H9 (cell line): Measurements from ENCODE around the gene ZNF346. TPM values are rescaled to one million over a fixed set of nuclear protein-coding genes. Genes with fewer than 3 reads are reported as not detected.

Experiments used
- DNase-seq: peaks from one replicate; pipeline ENCODE4 v3.0.0-alpha.2; 2017
- H2AFZ ChIP-seq: one replicate; pipeline ENCODE4 v1.6.1; 2013; ENCODE audit warnings: mild to moderate bottlenecking, low read length, control low read depth, moderate library complexity
- H2AK5ac ChIP-seq: 2 replicates; pipeline ENCODE4 v1.6.1; 2013; ENCODE audit warnings: low read length, control low read depth, mixed read lengths; ENCODE audit not compliant: insufficient read length
- H2BK120ac ChIP-seq: one replicate; pipeline ENCODE4 v1.6.1; 2013; ENCODE audit warnings: low read depth, mild to moderate bottlenecking, low read length, control low read depth, inconsistent platforms; ENCODE audit not compliant: poor library complexity, severe bottlenecking
- H2BK12ac ChIP-seq: 2 replicates; pipeline ENCODE4 v1.6.1; 2013; ENCODE audit warnings: low read length, control low read depth, mixed read lengths, low read depth; ENCODE audit not compliant: insufficient read length
- H2BK15ac ChIP-seq: 2 replicates; pipeline ENCODE4 v1.6.1; 2013; ENCODE audit warnings: low read depth, low read length, control low read depth
- H2BK20ac ChIP-seq: one replicate; pipeline ENCODE4 v1.6.1; 2013; ENCODE audit warnings: low read depth, mild to moderate bottlenecking, low read length, control low read depth, inconsistent platforms; ENCODE audit not compliant: poor library complexity, severe bottlenecking
- H2BK5ac ChIP-seq: 2 replicates; pipeline ENCODE4 v1.6.1; 2013; ENCODE audit warnings: low read length, control low read depth, mixed read lengths; ENCODE audit not compliant: insufficient read length
- H3K14ac ChIP-seq: 2 replicates; pipeline ENCODE4 v1.6.1; 2013; ENCODE audit warnings: low read length, control low read depth; ENCODE audit not compliant: insufficient read depth
- H3K18ac ChIP-seq: 2 replicates; pipeline ENCODE4 v1.6.1; 2013; ENCODE audit warnings: low read depth, mild to moderate bottlenecking, mixed read lengths, low read length, control low read depth; ENCODE audit not compliant: insufficient read length
- H3K23ac ChIP-seq: 2 replicates; pipeline ENCODE4 v1.6.1; 2013; ENCODE audit warnings: low read length, control low read depth, mixed read lengths, low read depth; ENCODE audit not compliant: insufficient read length
- H3K23me2 ChIP-seq: 2 replicates; pipeline ENCODE4 v1.6.1; 2013; ENCODE audit warnings: low read depth, mild to moderate bottlenecking, mixed read lengths, low read length, control low read depth; ENCODE audit not compliant: insufficient read length, poor library complexity, severe bottlenecking
- H3K27ac ChIP-seq: 2 replicates; pipeline ENCODE4 v1.5.1; 2013; ENCODE audit warnings: low read length, control low read depth, mixed read lengths, low read depth; ENCODE audit not compliant: insufficient read length
- H3K27me3 ChIP-seq: 2 replicates; pipeline ENCODE4 v1.6.1; 2013; ENCODE audit warnings: low read length, control low read depth, inconsistent platforms; ENCODE audit not compliant: insufficient read depth
- H3K4ac ChIP-seq: 2 replicates; pipeline ENCODE4 v1.6.1; 2013; ENCODE audit warnings: low read depth, mild to moderate bottlenecking, control low read depth, inconsistent platforms, low read length, moderate library complexity
- H3K4me1 ChIP-seq: 2 replicates; pipeline ENCODE4 v1.6.1; 2013; ENCODE audit warnings: low read length, control low read depth, inconsistent platforms; ENCODE audit not compliant: insufficient read depth
- H3K4me2 ChIP-seq: 2 replicates; pipeline ENCODE4 v1.6.1; 2013; ENCODE audit warnings: low read length, control low read depth, mixed read lengths; ENCODE audit not compliant: insufficient read length, insufficient read depth
- H3K56ac ChIP-seq: 2 replicates; pipeline ENCODE4 v1.6.1; 2013; ENCODE audit warnings: low read depth, mild to moderate bottlenecking, mixed read lengths, low read length, control low read depth; ENCODE audit not compliant: insufficient read length
- H3K79me1 ChIP-seq: 2 replicates; pipeline ENCODE4 v1.6.1; 2013; ENCODE audit warnings: low read depth, mild to moderate bottlenecking, moderate library complexity, low read length, control low read depth, inconsistent platforms; ENCODE audit not compliant: insufficient read depth, poor library complexity, severe bottlenecking
- H3K79me2 ChIP-seq: 2 replicates; pipeline ENCODE4 v1.6.1; 2013; ENCODE audit warnings: low read length, control low read depth, inconsistent platforms; ENCODE audit not compliant: insufficient read depth
- H3K9ac ChIP-seq: 2 replicates; pipeline ENCODE4 v1.6.1; 2013; ENCODE audit warnings: low read length, control low read depth, mixed read lengths; ENCODE audit not compliant: insufficient read length; ENCODE audit errors: extremely low read depth
- H3K9me3 ChIP-seq: one replicate; pipeline ENCODE4 v1.6.1; 2013; ENCODE audit warnings: low read depth, low read length, inconsistent platforms; ENCODE audit not compliant: control insufficient read depth
- H3T11ph ChIP-seq: one replicate; pipeline ENCODE4 v1.6.1; 2013; ENCODE audit warnings: mild to moderate bottlenecking, low read length, control low read depth, inconsistent platforms
- H4K20me1 ChIP-seq: one replicate; pipeline ENCODE4 v1.6.1; 2013; ENCODE audit not compliant: control insufficient read depth, insufficient read length, insufficient read depth
- H4K5ac ChIP-seq: 2 replicates; pipeline ENCODE4 v1.6.1; 2013; ENCODE audit warnings: low read depth, mild to moderate bottlenecking, mixed read lengths, low read length, control low read depth; ENCODE audit not compliant: insufficient read length
- H4K8ac ChIP-seq: replicated peaks from 2 replicates; pipeline ENCODE4 v1.6.1; 2013; ENCODE audit warnings: low read length, control low read depth, mixed read lengths, low read depth; ENCODE audit not compliant: insufficient read length
- H4K91ac ChIP-seq: 2 replicates; pipeline ENCODE4 v1.6.1; 2013; ENCODE audit warnings: low read depth, mild to moderate bottlenecking, moderate library complexity, mixed read lengths, low read length, control low read depth; ENCODE audit not compliant: insufficient read length
- H3K27ac Mint-ChIP-seq, 3 experiments: 2 replicates in 2 of 3; 3 replicates in 1 of 3; pipeline ENCODE4 v1.8.0; 2020 to 2021; ENCODE audit warnings: mixed read lengths in 3 of 3, mild to moderate bottlenecking in 1 of 3, moderate library complexity in 1 of 3
- H3K27me3 Mint-ChIP-seq: 2 replicates; pipeline ENCODE4 v1.8.0; 2021; ENCODE audit warnings: low read depth, mild to moderate bottlenecking, moderate library complexity, mixed read lengths
- H3K36me3 Mint-ChIP-seq, 3 experiments: 2 replicates in 2 of 3; 3 replicates in 1 of 3; pipeline ENCODE4 v1.8.0; 2020 to 2021; ENCODE audit warnings: low read depth in 3 of 3, mixed read lengths in 3 of 3; ENCODE audit not compliant: insufficient read depth in 1 of 3
- H3K4me1 Mint-ChIP-seq, 2 experiments: 2 replicates each; pipeline ENCODE4 v1.8.0; 2020; ENCODE audit warnings: mixed read lengths in 2 of 2
- H3K4me3 Mint-ChIP-seq, 2 experiments: 2 replicates in 1 of 2; 3 replicates in 1 of 2; pipeline ENCODE4 v1.8.0; 2020 to 2021; ENCODE audit warnings: mild to moderate bottlenecking in 2 of 2, mixed read lengths in 2 of 2, moderate library complexity in 1 of 2
- H3K9me3 Mint-ChIP-seq, 2 experiments: 2 replicates in 1 of 2; 3 replicates in 1 of 2; pipeline ENCODE4 v1.8.0; 2020; ENCODE audit warnings: mild to moderate bottlenecking in 2 of 2, mixed read lengths in 2 of 2, moderate library complexity in 1 of 2
- WGBS: extraction: QIAGEN DNeasy Blood & Tissue Kit; methylation state at CpG from one replicate; pipeline ENCODE4 v1.1.7; 2013; ENCODE audit warnings: missing lambda C conversion rate, low lambda C conversion rate, mixed read lengths; ENCODE audit not compliant: insufficient read length; ENCODE audit errors: extremely low coverage; 5-methylcytosine and 5-hydroxymethylcytosine counted together
- total RNA-seq: library from RNA; stranded (reverse); gene quantifications from 2 replicates; pipeline ENCODE4 v1.2.1, GENCODE V29; 2021
- TF ChIP-seq, protein P1 (sequence below): fragments of 200-600 bp; sonication (generic); conservative IDR thresholded peaks from 3 replicates; pipeline ENCODE4 v1.8.0; 2021; ENCODE audit warnings: antibody characterized with exemption, mild to moderate bottlenecking

The ZNF346 gene
- total RNA-seq, 1 experiment from 2014 or later: 22.7 TPM

DNA sequence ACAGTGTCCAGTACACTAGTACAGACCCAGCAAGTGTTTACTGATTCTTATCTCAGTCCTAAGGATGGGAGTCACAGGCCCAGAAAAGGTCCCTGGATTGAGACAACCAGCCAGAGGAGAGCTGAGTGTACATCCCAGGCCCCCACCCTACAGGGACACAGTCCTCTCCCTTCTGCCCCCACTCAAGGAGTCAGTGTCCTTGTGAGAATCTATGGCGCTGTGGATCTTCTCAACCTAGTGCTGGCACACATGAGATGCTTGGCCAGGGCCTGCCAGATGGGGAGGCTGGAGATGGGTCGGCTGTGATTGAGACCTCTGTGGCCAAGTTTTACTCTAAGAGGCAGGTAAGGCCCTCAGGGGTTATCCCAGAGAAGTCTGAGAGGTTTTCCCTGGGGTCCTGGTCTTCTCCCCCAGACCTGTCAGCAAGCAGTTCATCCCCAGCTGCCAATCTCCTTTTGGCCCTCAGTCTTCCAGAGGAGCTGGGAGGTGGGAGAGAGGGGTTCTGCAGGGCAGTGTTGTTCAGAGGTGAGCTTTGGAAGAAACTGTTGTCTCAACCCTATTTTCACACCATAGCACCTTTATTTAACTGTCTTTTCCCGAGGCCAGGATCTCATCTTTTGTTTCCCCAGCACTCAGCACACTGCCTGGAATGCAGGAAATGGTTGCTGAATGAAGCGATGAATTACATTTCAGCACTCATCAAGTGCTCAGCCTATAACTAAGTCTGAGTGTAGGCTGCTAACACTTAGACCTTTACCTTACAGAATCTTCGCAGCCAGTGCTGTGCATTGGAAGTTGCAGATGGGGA lies 107.9 kb downstream of the ZNF346 start:
- peak overlapping the region; percentile 48 to 65; a peak in 4 of 5 replicates for H3K4me3 Mint-ChIP-seq
- H3K4me2 ChIP-seq: no peak overlapping the region

More for the DNA sequence above, 107.9 kb downstream of the ZNF346 start:
- Mint-ChIP-seq H3K4me1 (peaks cover 24 to 30% of the 10 kb centered on the region in 2 experiments), H3K9me3 (no peaks in the 10 kb centered on the region), H3K27ac (no peak overlapping the region; a peak in 1 of 7 replicates), H3K27me3 (peaks cover 7% of the 10 kb centered on the region), H3K36me3 (peaks cover 9 to 10% (median 9%) of the 10 kb centered on the region in 3 experiments)
- TF ChIP-seq, protein P1, sequence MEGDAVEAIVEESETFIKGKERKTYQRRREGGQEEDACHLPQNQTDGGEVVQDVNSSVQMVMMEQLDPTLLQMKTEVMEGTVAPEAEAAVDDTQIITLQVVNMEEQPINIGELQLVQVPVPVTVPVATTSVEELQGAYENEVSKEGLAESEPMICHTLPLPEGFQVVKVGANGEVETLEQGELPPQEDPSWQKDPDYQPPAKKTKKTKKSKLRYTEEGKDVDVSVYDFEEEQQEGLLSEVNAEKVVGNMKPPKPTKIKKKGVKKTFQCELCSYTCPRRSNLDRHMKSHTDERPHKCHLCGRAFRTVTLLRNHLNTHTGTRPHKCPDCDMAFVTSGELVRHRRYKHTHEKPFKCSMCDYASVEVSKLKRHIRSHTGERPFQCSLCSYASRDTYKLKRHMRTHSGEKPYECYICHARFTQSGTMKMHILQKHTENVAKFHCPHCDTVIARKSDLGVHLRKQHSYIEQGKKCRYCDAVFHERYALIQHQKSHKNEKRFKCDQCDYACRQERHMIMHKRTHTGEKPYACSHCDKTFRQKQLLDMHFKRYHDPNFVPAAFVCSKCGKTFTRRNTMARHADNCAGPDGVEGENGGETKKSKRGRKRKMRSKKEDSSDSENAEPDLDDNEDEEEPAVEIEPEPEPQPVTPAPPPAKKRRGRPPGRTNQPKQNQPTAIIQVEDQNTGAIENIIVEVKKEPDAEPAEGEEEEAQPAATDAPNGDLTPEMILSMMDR: no peak
- Histone ChIP-seq H3K4me1 (peaks cover 13% of the 10 kb centered on the region), H3K56ac (no peak overlapping the region), H3K79me2 (peaks cover 9% of the 10 kb centered on the region; the same call in 1 of the 2 replicates), H4K5ac (no peak overlapping the region), H2BK15ac (no peak overlapping the region), H2BK120ac (no peak overlapping the region), H4K20me1 (no peaks in the 10 kb centered on the region), H2BK12ac (no peak overlapping the region), H3K27ac (no peak overlapping the region), H3K18ac (no peak overlapping the region), H3K9ac (no peak overlapping the region), H3K4ac (no peak overlapping the region), H2AFZ (no peak overlapping the region), H4K8ac (no peak overlapping the region), H2AK5ac (no peak overlapping the region), H3K14ac (no peak overlapping the region; the same call in 1 of the 2 replicates), H3K23ac (no peak overlapping the region), H2BK5ac (no peak overlapping the region), H3K9me3 (no peaks in the 10 kb centered on the region), H3T11ph (no peak overlapping the region), H3K79me1 (no peaks in the 10 kb centered on the region), H4K91ac (peak overlapping the region; percentile 10), H3K27me3 (no peaks in the 10 kb centered on the region), H3K23me2 (peaks cover 18% of the 10 kb centered on the region), H2BK20ac (no peak overlapping the region)
- DNase-seq: no peak
- no CpG with 5 or more reads among the region's 5 CpGs for WGBS

Other genes starting within 250 kb of the ZNF346 start
- gene UNC5A, start 212.1 kb upstream of the ZNF346 start, total RNA-seq: 4.4 and 5.3 TPM in 2 replicates
- gene HK3, start 123.3 kb upstream of the ZNF346 start, total RNA-seq: not detected in 2 replicates
- gene UIMC1, start 15.9 kb upstream of the ZNF346 start, total RNA-seq: 46.2 and 53.0 TPM in 2 replicates
- gene FGFR4, start 64.2 kb downstream of the ZNF346 start, total RNA-seq: 52.8 and 56.3 TPM in 2 replicates
- gene NSD1, start 111.1 kb downstream of the ZNF346 start, total RNA-seq: 197 and 213 TPM in 2 replicates